ENCODE data around the gene ARL13B.

ARL13B gene

DNA sequence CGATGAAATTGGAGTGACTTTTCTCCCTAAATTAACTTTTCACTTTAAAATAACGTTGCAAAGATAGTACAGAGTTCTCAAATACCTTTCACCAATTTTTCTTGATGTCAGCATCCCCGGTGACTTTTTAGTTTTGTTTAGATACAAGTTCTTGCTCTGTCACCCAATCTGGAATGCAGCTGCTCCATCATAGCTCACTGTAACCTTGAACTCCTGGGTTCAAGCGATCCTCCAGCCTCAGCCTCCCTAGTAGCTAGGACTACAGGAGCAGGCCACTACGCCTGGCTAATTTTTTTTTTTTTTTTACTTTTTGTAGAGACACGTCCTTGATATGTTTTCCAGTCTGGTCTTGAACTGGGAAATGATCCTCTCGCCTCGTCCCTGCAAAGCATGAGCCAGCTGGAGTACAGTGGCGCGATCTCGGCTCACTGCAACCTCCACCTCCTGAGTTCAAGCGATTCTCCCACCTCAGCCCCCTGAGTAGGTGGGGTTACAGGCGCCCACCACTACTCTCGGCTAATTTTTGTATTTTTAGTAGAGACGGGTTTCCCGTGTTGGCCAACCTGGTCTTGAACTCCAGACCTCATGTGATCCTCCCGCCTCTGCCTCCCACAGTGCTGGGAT is 83.7 kb downstream of the ARL13B start:
- no peak for DNase-seq

DNA sequence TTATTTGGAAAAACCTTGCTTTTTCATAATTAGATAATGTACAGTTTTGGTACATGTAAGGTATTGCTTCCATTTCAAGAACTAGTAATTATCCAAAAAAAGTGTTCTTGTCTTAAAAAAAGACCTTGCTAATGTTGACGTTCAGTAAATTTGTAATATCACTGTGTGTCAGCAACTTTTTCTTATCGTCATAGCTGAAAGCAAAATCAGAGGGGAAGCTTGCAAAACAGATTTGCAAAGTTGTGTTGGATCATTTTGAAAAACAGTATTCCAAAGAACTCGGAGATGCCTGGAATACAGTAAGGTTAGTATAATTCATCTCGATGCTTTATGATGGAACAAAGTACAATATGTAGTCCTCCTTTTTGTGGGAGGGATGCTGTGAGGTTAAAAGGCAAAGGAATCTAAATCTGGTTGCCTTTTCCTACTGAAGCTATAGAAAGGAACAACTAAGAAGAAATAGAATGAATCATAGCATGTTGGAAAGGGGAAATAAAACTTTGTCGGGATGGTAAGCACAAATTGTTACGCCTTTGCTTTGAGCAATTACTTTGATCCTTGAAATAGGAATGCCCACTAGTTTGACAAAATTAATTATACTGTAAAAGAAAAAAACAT is 84.4 kb downstream of the ARL13B start:
- DNase-seq: no peak

DNA sequence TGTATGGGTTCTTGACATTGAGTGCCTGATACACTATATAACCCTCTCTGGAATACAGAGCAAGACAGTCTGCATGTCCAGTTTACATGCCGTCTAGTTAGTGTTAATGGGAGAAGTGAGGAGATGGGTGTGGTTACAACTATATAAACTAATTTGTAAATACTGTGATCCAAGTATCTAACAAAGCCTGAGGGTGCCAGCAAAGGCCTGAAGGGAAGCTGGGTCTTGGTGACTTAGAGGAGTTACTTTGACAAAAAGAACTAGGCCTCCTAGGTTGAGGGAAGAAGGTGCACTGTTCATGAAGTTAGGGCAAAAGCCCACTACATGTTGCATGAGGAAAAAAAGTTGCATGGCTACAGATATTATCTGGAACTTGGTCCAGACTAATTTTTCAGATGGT is 85.2 kb downstream of the ARL13B start:
- DNase-seq: no peak

DNA sequence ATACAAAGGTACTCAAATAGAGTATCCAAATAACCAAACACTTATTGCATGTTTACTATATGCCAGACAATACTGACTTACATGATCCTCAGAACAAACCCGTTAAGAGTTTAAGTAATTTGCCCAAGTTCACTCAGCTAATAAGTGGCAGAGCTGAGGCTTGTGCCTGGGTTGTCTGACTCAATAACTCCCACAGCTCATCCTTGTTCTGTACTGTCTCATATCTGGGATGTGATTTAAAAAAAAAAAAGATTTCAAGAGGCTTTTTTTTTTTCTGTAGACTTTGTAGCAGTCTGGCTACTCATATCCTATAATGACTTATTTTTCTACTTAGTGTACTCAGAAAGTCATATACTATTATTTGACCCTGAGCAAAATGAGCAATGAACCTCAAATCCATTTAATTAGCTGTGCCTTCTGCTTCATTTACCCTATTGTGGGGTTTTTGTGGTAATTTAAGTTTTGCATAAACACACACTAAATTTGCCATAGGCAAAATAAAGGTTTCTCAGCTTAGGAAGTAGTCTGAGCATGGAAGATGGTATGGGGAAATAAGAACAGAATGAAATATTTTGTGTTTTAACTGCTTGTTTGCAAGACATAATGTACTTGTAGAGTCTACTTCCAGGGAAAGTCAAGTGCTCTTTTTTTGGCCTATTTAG is 86.0 kb downstream of the ARL13B start:
- no peak for DNase-seq

DNA sequence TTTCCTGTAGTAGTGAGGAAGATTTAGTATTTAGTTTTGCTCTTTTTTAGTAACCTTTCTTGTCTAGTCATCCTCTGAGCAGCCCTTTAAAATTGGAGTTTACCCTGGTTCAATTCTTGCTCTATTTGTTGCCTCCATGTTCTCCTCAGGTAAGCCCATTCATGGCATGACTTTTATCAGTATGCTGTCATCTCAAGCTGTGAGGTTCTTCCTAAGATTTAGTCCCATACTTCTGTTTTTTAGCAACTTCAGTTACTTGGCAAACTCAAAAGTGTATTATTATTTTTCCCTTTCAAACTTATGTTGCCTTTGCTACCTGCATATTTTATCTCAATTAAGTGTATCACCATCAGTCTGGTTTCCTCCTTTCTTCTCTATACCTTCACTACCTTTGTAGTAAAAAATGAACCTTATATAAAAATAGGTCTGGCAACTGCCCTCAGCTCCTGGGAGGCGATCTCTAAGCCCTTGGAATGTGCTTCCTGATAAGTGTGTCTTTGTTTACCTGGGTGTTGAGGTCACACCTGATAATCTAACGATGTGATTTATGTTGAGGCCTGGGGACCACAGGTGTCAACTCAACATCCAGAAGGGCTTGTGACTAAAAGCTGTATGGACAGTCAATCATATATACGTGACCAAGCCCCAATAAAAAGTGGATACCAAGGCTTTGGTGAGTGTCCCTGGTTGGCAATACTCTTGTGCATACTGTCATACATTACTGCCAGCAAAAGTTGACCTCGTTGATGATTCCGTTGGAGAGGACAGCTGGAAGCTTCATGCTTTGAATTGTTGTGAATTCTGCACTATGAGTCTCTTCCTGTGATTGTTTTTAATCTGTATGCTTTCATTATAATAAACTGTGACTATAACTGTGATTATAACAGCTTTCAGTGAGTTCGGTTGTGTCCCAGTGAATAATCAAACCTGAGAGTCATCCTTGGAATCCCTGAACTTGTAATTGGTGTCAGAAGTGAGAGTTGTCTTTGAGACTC is 86.8 kb downstream of the ARL13B start:
- DNase-seq: no peak

DNA sequence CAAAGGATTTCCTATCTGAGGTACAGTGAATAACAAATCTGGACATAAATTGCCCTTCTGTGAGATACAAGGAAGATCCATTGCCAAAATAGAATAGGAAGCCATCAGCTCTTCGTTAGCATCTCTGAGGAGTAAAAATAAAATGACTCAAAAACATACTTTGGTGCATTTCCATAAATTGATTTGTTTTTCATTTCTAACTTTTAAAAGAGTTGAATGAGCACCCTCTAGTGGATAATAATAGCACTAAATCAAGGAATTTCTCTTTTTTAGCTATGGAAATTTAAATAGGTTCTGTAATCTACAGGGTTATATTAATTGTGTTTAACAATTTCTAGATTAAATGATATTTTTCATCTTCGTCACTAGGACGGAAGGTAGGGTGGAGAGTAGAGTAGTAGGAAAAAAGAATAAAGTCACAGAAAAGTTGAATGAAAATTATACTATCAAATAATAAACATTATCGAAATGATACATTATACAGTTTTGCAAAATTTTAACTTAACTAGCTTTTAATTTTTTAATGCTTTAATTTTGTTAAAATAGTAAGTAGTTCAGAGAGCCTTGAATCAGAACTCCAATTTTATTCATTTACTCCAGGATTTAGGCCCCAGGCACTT is 89.3 kb downstream of the ARL13B start:
- peak in 1 of 2 donors; percentile 37 for DNase-seq

DNA sequence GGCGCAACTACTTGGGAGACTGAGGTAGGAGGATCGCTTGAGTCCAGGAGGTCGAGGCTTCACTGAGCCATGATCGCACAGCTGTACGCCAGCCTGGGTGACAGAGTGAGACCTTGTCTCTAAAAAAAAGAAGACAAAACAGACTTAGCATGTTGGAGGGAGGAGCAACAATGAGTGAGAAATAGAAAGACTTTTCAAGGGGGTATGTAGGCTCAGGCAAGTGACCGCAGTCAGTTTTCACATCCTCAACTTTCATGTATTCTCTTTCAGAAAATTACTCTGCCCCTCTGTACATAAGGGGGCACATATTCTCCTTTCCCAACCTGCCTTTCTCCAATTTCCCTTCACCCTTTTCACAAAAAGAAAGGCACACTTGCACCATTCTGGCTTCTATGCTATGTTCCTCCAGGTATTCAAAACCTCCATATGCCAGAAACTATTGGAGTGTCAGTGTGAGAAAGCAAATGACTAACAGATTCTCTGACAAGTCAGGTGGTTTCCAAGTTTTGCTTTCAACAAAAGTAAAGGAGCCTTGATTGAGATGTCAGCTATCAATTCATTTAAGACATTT is 90.5 kb downstream of the ARL13B start:
- no peak for DNase-seq

DNA sequence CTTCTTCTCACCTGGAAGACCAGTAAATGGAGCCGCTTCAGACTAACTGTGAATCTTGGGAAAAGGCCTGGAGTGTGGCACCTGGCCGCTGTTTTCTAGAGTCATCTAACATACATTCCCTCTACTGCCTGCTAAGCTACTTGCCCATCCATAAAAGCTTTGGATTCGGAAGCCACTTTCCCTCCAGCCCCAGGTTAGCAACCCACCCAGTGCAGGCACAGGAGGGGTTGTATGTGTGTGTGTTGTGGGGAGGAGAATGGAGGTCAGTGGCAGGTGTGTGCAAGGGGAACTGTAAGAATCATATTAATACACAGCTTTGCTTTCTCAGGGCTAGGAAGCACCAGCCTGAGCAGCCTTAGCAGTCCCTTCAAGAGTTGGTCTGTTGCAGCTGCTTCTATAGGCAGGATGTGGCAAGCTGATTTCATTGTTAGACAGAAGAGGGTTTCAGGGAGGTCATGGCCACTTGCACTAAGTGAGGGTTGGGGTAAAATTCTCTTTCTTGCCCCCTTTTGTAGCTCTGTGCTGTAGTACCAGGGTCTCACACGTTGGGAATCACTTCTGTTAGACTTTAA is 91.8 kb downstream of the ARL13B start:
- DNase-seq: no peak

DNA sequence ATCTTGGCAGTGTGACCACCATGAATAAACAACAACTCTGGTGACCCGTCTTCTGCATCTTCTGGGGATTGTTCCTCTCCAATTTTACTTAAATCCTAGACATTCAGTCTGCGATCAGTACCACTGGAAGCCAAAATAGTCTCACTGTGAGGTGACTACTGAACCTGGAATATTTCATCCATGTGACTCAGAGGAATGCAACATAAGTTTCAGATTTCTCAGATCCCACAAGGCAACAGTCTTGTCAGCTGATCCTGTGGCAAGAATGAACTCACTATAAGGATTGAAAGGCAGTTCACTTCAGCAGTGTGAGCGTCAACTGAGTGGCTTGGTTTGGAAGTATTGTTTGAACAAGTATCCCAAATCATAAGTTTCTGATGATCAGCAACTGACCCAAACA is 96.1 kb downstream of the ARL13B start:
- DNase-seq: no peak

DNA sequence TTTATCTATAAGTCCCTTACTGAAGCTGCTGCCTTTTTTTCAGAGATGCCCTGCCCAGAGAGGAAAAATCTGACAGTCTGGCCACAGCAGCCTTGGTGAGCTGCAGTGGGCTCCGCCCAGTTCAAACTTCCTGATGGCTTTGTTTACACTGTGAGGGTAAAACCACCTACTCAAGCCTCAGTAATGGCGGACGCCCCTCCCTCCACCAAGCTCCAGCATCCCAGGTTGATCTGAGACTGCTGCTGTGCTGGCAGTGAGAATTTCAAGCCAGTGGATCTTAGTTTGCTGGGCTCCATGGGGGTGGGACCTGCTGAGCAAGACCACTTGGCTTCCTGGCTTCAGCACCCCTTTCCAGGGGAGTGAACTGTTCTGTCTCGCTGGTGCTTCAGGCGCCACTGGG is 100.6 kb downstream of the ARL13B start:
- peak in 1 of 2 donors; percentile 27 for DNase-seq

DNA sequence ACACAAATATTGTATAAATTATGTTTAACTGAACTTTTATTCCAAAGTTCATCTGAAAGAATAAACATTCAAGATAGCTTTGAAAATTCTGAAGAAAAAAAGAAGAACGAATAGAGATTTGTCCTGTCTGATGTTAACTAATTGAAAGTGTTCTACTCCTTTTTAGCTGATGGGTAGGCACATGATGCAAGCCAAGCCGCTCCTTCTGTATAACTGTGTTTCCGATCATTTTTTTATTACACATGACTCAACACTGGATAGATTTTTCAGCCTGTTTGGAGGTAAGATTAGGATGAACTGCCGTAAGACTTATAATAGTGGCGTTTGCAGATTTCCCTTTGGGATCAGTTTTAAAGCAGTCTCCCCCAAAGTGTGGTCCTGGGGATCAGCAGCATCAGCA is 101.9 kb downstream of the ARL13B start:
- DNase-seq: no peak

DNA sequence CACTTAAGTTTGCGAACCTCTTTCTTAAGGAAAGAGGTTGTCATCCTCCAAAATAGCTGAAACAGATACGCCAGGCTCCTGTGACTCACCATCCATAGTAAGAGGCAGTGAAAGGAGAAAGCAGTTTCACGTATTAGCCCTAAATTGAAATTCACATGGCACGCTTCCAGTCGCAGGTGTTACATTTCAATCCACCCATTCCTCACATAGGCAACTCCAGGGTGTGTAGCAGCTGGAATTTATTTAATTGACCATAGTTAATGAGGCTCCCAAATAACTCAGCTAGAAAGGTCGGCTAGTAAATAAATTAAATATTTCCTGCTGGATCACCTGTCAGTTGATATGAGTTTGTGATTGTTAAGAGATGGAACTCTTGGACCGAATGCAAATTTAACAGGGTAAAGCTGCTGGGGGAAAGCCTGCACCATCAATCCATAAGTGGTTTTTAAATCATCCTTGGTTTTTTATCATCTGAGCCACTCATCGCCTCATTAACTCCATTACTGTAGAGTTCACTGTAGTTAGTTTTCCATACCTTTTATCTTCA is 102.5 kb downstream of the ARL13B start:
- DNase-seq: no peak

DNA sequence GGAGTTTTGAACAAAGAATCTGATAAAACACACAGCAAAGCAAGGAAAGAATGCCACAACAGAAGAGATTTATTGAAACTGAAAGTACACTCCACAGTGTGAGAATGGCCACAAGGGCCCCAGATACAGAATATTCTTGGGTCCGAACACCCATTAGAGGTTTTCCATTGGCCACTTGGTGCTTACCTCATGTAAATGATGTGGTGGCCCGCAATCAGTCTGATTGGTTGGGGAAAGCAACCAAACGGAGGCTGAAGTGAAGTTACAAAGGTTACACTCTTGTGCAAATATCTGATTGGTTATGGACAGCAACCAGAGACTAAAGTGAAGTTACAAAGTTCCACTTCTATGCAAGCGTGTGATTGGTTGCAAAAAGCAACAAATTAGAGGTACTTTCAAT is 103.3 kb downstream of the ARL13B start:
- DNase-seq: no peak

DNA sequence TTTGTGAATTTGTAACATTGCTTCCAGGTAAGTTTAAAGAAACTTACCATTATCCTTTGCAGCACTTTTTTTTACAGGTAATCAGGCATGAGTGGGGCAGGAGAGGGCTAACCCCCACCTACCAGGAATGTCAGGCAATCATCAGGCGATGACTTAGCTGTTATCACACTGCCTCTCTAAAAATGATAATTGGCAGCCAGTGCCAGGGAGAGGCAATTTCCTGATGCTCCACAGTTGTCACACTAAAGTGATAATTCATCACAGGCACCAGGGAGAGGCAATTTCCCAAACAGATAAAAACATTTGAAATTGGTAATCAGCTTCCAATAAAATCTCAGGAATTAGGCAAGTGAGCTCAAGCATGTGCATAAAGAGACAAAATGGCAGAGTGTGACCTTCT is 109.2 kb downstream of the ARL13B start:
- DNase-seq: no peak

DNA sequence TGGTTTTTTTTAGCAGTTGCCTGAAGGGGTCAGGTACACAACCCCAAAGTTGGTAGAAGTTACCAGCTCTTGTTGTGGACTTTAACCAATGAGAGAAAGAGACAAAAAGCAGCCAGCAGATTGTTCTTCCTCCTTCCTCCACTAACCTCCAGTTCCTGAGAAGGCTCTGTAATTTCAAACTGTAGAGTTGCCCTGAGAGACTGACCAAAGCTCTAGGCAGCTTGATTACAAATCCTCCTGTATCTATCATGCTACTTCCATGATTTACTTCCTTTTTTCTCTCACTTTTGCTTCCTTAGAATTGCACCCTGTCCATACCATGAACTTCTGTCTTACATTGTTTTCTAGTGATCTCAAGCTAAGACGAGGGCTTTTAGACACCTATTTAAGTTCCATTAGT is 112.1 kb downstream of the ARL13B start:
- no peak for DNase-seq

DNA sequence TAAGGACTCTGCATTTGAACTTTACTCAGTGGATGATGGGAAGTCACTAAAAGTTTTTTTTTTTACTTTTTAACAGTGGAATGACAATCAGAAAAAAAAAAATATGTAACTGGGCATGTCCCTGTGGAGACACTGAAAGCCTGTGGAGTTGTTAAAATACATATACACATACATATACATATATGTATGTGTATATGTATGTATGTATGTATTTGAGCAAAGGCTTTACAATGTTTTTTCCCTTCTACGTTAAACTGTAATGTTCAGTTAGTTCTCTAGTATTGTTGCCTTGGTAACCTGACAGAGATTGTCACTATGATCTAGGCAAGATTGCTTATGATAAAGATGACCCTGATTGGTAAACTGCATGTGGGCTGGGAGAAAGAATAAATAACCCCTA is 113.2 kb downstream of the ARL13B start:
- no peak for DNase-seq

DNA sequence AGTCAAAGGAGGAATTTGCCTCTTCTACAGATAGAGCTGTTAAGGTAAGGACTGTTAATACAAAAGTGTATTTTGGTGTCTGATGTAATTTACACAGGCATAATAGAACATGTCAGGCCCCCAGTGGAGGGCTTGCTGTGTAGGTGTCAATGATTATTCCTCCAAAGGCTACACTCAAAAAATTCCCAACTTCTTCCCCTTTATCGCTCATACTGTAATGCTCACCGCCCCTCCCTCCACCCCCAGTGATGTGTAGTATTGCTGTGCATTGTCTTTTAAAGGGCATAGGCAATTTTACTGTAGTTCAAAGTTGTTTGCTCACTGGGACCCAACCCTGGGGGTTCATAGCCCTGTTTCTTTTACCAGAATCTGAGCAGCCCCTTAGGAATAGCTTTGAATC is 115.2 kb downstream of the ARL13B start:
- DNase-seq: no peak

DNA sequence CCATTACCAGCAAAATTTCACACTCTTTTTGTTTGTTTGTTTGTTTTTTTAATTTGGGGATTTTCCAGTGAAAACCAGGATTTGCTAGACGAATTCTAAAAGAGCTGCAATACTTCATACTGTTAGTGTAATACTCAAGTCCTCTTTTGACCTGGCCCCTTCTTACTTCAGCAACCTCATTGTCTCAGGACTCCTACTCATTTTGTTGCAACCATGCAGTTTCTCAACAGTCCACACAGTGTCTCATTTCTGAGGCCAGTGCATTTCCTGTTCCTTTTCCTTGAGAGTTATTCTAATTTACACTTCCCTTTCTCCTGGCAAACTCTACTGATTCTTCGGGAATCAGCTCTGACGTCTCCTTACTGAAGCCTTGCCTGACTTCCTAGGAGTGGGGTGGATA is 118.5 kb downstream of the ARL13B start:
- DNase-seq: no peak

DNA sequence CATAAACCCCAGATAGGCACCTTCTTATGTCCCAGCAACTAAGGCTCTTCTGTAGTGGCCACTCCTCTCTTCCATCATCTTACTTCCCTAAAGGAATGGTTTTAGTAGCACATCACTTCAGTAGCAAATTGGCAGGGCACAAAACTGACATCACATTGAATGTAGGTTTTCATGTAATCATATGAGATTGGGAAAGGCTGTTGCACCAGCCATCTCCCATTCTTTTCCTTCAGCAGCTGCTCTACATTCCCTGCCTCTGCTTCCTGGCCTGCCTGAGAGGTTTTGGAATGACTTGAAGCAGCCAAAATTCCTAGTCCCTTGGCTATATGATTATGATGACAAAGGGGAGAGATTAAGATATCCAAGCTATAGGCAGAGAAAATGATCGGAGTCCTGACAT is 119.4 kb downstream of the ARL13B start:
- no peak for DNase-seq

DNA sequence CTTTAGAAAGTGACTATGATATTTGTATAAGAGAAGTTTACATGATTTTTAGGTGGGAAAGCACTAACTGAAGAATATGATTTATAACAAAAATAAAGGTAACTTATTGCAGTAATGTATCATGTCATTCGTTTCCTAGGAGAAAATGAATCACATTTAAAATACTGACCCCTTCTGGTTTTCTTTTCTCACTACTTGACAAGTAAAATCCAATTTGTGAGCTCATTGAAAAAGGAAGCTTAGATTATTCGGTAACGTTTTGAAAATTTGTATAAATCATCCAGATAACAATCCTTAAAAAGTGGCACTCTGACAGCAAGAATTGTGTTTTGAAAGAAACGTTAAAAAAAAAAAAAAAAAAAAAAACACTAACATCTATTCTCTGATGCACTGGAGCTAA is 121.9 kb downstream of the ARL13B start:
- DNase-seq: no peak
